GM21723 (cell line): ENCODE results near the gene CA4.

Source experiments
- ATAC-seq: cut with Tn5 transposase; IDR thresholded peaks from one replicate; pipeline ENCODE4 v1.9.1; 2021; ENCODE audit warnings: mild to moderate bottlenecking, moderate library complexity; ENCODE audit not compliant: unreplicated experiment

The CA4 gene

GRCh38 chr17:60154616-60155426 lies 5.0 kb downstream of the CA4 start:
- no peak for ATAC-seq

DNA sequence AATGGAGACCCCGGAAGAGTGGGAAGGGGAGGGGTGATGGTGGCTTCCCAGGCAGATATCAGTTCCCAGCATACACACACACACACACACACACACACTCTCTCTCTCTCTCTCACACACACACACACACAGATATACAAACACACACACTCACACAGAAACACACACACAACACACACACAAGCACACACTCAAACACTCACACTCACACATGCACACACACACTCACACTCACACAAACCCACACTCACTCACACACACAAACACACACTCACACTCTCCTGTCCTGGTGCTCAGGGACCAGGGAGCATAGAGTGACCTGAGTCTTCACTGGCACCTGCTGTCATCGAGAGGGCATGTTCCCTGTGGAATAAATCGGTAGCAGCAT lies 5.6 kb downstream of the CA4 start:
- no peak for ATAC-seq

- ATAC-seq, result no peak
Observed at GRCh38 chr17:60155815-60156214, 6.0 kb downstream of the CA4 start.

DNA sequence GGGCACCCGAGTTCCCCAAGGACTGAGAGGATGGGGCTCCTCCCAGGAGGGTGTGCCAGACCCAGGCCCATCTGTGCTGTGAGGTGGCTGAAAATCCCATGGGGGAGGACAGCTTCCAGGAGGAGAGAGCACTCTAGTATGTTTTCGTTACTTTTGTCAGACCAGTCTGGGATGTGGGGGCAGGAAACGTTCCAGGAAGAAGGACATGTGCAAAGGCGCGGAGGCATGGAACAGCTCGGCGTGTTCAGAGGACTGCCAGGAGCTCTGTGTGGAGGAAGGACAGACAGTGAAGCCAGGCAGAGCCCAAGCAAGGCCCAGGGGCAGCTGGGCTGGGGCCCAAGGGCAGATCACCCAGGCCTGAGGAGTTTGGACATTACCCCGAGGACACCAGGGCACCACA lies 7.0 kb downstream of the CA4 start:
- no peak for ATAC-seq

GRCh38 chr17:60157487-60158040 lies 7.8 kb downstream of the CA4 start:
- no peak for ATAC-seq

DNA sequence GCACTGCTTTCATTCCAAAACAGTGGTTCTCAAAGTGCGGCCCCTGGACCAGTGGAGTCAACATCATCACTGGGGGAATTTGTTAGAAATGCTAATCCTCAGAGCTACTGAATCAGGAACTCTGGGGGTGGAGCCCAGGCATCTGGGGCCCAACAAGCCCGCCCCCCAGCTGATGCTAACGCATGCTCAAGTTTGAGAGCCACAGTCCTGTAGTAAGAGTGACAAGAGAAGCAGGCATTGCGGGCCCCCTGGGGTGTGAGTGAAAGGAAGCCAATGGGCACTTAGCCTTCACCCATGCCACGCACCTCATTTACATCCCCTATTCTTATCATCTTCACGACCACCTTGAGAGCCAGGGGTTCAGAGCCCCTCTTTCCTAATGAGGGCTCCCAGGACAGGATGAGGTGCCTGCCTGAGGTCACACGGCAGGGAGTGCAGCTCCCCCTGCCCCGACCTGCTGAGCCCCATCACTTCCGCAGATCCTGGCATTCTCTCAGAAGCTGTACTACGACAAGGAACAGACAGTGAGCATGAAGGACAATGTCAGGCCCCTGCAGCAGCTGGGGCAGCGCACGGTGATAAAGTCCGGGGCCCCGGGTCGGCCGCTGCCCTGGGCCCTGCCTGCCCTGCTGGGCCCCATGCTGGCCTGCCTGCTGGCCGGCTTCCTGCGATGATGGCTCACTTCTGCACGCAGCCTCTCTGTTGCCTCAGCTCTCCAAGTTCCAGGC lies 9.1 kb downstream of the CA4 start:
- ATAC-seq, result no peak

DNA sequence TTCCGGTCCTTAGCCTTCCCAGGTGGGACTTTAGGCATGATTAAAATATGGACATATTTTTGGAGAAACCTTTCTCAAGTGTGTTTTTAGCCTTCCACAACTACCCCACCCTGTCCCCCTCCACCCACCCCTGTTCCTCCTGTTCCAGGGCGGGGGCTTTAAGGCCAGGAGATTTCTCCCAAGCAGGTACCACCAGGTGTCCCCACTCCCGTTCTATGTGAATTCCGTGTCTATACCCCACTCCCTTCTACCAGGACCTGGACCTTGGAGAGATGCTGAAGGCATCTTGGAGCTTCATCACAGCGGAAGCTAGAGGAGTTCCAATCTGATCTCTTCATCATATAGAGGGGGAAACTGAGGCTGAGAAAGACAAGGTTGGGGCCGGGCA lies 9.7 kb downstream of the CA4 start:
- ATAC-seq, result no peak

DNA sequence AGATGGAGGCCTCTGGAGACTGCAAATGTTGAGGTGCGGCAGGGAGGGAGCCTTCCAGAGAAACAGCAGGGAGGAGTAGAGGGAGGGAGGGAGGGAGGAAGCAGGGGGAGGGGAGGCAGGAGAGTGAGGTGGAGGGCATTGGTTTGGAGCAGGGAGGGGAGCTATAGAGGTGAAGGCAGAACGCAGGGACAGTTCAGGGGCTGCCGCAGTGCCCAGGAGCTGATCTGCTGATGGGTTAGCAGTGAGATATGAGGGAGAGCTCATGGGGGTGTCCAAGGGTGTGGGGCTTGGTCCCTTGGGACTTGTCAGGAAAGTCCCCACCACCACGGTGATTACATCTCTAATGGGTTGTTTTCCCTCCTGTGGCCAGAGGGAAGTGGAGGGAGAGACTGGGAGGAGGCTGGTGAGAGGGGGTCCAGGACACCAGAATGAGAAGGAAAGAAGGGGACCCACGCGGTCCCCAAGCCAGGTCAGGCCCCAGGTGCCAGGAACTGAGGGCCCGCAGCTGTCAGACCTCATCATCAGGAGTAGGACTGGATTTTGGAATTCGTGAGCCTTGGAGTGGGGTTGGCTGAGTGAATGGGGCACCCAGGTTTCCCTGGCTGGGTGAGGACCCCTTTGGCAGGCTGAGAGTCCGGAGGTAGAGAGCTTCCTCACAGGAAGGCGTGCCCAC lies 11.2 kb downstream of the CA4 start:
- ATAC-seq, result no peak

GRCh38 chr17:60161598-60162330 lies 12.0 kb downstream of the CA4 start:
- ATAC-seq, result no peak

DNA sequence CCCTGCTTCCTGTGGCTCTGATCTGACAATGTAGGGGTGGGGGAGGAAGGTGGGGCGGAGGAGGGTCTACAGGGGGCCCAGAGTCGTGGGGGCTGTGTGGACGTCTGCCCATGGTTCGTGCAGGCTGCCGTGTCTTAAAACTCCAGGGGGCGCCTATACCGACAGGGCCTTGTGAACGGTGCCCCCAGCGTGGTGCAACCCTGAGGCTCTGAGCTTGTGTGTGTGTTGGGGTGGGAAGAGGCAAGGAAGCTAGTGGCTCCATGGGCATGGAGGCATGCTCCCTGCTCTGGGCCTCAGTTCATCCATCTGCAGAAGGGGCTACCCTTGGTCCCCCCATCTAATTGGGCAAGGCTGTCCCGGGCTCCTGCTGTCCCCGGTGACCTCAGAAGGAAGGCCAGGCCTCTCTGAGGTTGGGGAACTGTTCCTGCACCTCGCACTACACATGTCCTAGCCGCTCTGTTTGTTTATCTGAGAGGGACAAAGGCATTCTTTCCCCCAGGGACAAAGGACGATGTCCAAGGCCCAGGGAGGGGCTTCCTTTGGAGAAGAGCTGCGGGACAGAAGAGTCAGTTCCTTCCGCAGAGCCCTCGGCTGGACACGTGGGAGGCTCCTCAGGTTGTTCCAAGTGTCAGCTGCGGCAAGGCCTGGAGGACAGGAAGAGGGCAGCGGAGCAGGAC lies 13.5 kb downstream of the CA4 start:
- no peak for ATAC-seq

GRCh38 chr17:60164164-60164563 lies 14.4 kb downstream of the CA4 start:
- no peak for ATAC-seq

DNA sequence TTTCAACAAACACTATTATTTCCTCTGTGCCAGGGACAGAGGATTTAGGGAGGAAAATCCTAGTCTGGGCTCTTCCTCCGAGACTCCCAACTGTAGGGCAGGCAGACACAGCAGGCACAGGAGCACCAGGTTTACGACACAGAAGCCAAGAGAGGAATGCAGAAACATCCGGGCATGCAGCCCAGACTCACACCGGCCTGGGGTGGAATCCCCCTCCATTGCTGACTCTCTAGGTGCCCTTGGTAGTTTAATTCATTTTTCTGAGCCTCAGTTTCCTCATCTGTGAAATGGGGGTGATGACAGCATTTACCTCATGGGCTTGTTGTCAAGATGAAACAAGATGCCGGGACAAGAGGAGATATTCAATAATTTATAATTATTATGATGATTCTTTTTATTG lies 14.9 kb downstream of the CA4 start:
- no peak for ATAC-seq

- ATAC-seq, result no peak
Observed at GRCh38 chr17:60165223-60165622, 15.4 kb downstream of the CA4 start.

DNA sequence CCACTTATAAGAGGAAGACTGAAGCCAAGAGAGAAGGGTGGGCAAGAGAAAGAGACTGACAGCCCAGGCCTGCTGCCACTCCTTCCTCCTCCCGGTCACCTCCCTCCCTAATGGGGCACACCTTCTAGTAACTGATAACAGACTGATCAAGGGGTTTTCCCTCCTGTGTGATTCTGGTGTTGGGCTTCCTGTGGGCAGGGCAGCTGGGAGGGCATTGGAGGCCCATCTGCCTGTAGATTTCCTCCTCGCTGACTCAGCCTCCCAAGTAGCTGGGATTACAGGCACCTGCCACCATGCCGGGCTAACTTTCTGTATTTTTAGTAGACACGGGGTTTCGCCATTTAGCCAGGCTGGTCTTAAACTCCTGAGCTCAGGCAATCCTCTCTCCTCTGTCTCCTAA lies 16.2 kb downstream of the CA4 start:
- ATAC-seq, result no peak

DNA sequence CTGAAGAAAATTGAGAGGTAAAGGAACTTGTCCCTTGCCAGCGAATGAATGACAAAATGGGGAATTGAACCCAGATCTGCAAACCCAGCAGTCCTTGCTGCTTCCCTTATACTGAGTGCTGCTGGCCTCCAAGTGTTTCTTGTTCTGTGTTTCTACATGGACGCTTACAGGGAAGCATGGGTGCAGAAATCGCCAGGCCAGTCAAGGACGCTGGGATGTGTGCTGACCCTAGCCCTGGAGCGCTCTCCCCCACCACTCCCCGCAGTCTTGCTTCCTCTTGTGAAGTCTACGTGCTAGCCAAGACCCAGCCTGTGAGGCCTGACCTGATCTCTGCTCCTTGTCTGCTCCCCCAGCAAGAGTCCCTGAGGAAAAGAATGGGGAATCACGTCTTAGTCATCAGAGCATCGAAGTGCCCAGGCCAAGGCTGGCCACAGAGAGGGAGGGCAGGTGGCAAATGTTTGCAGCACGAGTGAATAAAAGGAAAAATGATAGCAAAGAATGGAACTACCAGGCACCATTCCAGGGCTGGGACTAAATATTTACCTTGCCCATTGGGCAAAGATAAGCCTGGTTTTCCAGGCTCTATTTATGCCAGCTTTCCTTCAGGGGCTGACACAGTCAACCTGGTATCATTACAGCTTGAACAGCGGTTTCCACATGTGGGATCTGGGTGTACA lies 17.4 kb downstream of the CA4 start:
- ATAC-seq, result no peak

DNA sequence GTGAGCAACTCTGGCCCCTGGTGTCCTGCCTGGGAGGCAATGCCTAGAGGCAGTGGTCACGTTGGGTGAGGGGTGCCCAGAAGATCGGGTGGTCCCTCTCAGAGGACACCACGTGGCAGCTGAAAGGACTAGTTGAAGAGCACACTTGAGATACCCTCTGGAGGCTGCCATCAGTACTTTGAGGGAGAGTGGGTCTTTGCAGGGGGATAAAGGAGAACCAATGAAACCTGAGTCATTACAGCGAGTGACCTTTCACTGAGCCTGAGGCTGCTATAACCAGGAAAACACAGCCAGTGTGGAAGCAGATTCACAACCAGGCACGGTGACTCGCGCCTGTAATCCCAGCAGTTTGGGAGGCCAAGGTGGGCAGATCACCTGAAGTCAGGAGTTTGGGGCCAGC lies 18.9 kb downstream of the CA4 start:
- ATAC-seq, result no peak

DNA sequence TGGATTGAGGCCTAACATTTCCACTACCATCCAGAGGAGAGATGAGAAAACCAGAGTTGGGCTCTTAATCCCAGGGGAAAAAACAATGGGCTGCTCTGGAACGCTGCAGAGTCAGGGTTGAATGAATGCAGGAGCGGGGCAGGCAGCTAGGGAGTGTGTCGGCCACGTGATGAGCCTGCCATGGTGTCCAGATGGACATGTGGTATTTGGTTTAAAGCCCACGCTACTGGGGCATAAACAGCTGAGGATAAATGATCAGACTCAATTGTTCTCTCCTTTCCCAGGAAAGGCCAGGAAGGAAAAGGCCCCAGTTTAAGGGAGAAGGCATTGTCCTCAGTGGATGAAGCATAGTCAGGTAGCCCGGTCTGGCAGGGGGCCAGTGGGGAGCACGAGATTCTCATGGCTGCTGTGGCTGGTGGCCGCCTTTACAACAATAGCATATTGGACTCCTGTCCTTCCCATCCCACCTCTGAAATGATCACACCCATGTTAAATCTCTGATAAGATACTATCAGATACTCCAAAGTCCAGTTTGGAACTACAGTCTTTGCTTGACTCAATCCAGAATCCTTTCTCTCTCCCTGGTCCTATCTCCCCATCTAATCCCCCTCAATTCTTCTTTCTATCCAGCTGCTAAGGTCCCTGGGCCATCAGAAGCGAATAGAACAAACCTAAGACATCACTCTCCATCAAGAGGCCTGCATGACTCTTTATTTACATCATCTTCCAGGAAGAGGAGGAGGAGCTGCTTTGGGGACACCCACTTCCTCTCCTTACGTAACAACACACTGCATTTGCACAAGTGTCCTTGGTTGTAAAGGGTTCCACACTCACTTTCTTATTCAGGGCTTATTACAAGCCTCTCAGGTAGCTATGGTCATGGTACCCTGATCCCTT lies 20.4 kb downstream of the CA4 start:
- no peak for ATAC-seq

DNA sequence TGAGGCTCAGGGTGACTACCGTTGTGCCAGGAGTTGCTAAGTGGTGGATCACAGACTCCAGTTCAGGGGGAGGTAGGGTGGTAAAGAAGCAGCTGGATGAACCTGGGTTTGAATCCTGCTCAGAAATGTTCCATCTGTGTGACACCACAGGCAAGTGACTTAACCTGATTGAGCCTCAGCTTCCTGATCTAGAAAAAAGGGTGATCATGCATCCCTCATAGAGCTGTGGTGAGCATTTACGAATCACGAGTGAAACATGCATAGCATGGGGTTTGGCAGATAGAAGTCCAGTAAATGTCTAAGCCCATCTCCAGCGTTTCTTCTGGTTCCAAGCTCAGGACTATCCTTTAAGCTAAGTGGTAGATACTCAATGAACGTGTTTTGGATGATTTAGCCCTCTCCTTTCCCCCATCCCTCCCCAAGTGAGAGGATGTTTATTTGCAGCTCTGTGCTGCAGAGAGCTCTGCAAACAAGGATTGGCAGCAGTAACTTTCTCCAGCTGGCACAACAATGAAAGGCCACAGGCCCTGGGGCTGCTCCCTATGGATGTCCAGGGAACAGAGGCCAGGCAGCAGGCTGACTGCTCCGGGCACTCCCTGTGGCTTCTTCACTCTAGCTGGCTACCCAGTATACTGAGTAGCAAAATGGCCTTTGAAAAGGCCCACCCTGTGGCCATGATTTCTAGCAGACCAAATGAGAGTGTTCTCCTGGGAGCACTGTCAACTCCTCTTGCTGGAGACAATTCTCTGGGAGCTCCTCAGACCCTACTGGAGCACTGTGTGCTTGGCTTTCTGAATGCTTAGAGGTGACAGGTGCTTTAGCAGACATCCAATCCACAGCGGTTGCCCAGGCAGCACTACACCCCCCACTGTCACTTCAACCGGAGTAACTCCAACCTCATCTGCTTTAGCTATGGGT lies 21.3 kb downstream of the CA4 start:
- ATAC-seq, result no peak
